ENCODE results near the gene CCHCR1. TPM values are rescaled to one million over a fixed set of nuclear protein-coding genes. Genes with fewer than 3 reads are reported as not detected.

The CCHCR1 gene
- total and polyA plus RNA-seq, 2 of the 8 experiments (the other 6 are each of a cell fraction or from before 2014, with no cell fraction given) = 20.9 to 38.0 TPM

- TF ChIP-seq, protein P1, sequence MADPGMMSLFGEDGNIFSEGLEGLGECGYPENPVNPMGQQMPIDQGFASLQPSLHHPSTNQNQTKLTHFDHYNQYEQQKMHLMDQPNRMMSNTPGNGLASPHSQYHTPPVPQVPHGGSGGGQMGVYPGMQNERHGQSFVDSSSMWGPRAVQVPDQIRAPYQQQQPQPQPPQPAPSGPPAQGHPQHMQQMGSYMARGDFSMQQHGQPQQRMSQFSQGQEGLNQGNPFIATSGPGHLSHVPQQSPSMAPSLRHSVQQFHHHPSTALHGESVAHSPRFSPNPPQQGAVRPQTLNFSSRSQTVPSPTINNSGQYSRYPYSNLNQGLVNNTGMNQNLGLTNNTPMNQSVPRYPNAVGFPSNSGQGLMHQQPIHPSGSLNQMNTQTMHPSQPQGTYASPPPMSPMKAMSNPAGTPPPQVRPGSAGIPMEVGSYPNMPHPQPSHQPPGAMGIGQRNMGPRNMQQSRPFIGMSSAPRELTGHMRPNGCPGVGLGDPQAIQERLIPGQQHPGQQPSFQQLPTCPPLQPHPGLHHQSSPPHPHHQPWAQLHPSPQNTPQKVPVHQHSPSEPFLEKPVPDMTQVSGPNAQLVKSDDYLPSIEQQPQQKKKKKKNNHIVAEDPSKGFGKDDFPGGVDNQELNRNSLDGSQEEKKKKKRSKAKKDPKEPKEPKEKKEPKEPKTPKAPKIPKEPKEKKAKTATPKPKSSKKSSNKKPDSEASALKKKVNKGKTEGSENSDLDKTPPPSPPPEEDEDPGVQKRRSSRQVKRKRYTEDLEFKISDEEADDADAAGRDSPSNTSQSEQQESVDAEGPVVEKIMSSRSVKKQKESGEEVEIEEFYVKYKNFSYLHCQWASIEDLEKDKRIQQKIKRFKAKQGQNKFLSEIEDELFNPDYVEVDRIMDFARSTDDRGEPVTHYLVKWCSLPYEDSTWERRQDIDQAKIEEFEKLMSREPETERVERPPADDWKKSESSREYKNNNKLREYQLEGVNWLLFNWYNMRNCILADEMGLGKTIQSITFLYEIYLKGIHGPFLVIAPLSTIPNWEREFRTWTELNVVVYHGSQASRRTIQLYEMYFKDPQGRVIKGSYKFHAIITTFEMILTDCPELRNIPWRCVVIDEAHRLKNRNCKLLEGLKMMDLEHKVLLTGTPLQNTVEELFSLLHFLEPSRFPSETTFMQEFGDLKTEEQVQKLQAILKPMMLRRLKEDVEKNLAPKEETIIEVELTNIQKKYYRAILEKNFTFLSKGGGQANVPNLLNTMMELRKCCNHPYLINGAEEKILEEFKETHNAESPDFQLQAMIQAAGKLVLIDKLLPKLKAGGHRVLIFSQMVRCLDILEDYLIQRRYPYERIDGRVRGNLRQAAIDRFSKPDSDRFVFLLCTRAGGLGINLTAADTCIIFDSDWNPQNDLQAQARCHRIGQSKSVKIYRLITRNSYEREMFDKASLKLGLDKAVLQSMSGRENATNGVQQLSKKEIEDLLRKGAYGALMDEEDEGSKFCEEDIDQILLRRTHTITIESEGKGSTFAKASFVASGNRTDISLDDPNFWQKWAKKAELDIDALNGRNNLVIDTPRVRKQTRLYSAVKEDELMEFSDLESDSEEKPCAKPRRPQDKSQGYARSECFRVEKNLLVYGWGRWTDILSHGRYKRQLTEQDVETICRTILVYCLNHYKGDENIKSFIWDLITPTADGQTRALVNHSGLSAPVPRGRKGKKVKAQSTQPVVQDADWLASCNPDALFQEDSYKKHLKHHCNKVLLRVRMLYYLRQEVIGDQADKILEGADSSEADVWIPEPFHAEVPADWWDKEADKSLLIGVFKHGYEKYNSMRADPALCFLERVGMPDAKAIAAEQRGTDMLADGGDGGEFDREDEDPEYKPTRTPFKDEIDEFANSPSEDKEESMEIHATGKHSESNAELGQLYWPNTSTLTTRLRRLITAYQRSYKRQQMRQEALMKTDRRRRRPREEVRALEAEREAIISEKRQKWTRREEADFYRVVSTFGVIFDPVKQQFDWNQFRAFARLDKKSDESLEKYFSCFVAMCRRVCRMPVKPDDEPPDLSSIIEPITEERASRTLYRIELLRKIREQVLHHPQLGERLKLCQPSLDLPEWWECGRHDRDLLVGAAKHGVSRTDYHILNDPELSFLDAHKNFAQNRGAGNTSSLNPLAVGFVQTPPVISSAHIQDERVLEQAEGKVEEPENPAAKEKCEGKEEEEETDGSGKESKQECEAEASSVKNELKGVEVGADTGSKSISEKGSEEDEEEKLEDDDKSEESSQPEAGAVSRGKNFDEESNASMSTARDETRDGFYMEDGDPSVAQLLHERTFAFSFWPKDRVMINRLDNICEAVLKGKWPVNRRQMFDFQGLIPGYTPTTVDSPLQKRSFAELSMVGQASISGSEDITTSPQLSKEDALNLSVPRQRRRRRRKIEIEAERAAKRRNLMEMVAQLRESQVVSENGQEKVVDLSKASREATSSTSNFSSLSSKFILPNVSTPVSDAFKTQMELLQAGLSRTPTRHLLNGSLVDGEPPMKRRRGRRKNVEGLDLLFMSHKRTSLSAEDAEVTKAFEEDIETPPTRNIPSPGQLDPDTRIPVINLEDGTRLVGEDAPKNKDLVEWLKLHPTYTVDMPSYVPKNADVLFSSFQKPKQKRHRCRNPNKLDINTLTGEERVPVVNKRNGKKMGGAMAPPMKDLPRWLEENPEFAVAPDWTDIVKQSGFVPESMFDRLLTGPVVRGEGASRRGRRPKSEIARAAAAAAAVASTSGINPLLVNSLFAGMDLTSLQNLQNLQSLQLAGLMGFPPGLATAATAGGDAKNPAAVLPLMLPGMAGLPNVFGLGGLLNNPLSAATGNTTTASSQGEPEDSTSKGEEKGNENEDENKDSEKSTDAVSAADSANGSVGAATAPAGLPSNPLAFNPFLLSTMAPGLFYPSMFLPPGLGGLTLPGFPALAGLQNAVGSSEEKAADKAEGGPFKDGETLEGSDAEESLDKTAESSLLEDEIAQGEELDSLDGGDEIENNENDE (IDR thresholded peaks at IDR 0.05; ENCODE audit: insufficient replicate concordance, low read length) = no peak
- TF ChIP-seq SIRT6 (IDR thresholded peaks at IDR 0.05; ENCODE audit: low read length) = no peak
- no peak for TF ChIP-seq FOSL1 (IDR thresholded peaks at IDR 0.05; ENCODE audit: insufficient read depth, low read depth, low read length)
- TF ChIP-seq CTBP2 (IDR thresholded peaks at IDR 0.05; ENCODE audit: borderline replicate concordance, insufficient read depth, insufficient read length, low read length) = no peak
- TF ChIP-seq RAD21 (IDR thresholded peaks at IDR 0.05 in 1 of 2, conservative IDR thresholded peaks at IDR 0.05 in 1 of 2; ENCODE audit: low read depth in 2 of 2, low read length in 2 of 2) = no peak
- no peak for TF ChIP-seq HDAC2 (IDR thresholded peaks at IDR 0.05; ENCODE audit: borderline replicate concordance in 1 of 2, low read depth in 2 of 2, low read length in 2 of 2)
- TF ChIP-seq JUN (IDR thresholded peaks at IDR 0.05; ENCODE audit: low read depth, low read length) = no peak
- no peak for TF ChIP-seq PHF8 (conservative IDR thresholded peaks at IDR 0.05; ENCODE audit: low read depth, low read length)
- TF ChIP-seq SAP30 (IDR thresholded peaks at IDR 0.05; ENCODE audit: insufficient read depth, insufficient replicate concordance, low read length) = no peak
Observed at GRCh38 chr6:31154436-31154835, 3.2 kb downstream of the CCHCR1 start (continued).
